ENCODE results near the gene RAB38.

DNA sequence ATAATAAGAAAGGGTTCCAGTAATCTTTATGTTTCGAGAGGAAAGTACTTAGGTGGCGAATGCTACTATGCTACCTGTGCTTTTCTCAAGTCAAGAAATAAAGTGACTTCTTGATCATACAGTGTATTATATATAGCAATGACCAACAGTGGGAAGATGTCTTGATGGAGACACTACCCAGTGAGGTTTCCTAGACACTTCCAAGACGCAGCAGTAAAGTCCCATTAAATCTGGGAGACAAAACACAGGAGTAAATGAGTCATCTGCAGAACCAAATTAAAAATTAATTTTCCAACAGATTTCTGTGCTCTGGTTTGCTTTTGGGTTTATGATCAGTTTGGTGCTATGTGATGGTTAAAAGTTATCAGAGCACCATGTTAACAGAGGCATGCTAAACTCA is 29.1 kb upstream of the RAB38 start:
- TF ChIP-seq EZH2 (IDR thresholded peaks at IDR 0.05): no peak
- TF ChIP-seq POLR2AphosphoS5 (IDR thresholded peaks at IDR 0.05; ENCODE audit: borderline replicate concordance, low read depth, low read length): no peak
- no peak for TF ChIP-seq FOXP2 (optimal IDR thresholded peaks at IDR 0.05; ENCODE audit: control extremely low read depth, extremely low read length, insufficient read depth)

All from SK-N-MC (cell line).